Measurements from ENCODE around the gene TGIF2LX.
"Not testable (repeated sequence)": the region's sequence is repeated elsewhere in the genome, so short reads cannot be mapped to it uniquely, and the experiment has no call there.

TGIF2LX gene

GRCh38 chrX:89921665-89922064, at the start of gene TGIF2LX:
TSS of gene TGIF2LX (plus strand) at chrX:89921908. CDS start at chrX:89922086, 178 bp downstream.
- DNase-seq, result not testable (repeated sequence)

GRCh38 chrX:89922338-89922934, 728 bp downstream of the TGIF2LX start:
- not testable (repeated sequence) for DNase-seq

- DNase-seq, result not testable (repeated sequence)
Measured at GRCh38 chrX:89943077-89943476, 21.4 kb downstream of the TGIF2LX start.

- DNase-seq, result not testable (repeated sequence)
Measured at GRCh38 chrX:89965588-89965987, 43.9 kb downstream of the TGIF2LX start.

Data from right forelimb (tissue), 1 donor.